ENCODE measurements around the gene SMAD2.
A peak's percentile ranks its signal among the peaks of the same experiment; 100 is the strongest.

The SMAD2 gene

DNA sequence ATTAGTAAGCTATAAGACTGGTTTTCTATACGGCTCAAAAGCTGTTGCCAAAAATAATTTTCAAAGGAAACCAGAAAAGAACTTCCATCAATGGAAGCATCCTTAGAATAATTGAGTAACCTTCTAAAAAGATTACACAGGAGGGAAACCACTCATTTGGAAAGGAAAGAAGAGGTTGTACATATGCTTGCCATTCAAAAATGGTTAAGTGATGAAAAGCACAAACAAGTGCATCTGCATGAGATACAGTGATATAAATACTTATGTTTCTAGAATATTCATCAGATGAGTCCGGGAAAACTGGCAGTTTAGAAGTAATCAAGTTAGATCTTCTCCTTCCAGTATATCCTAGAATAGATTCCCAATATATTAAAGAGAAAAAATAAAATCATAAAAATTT is 20.1 kb upstream of the SMAD2 start:
- H3K27ac ChIP-seq = no peak overlapping the region
- TF ChIP-seq CTCF (IDR thresholded peaks at IDR 0.05) (no peak), ZFX (IDR thresholded peaks at IDR 0.05; ENCODE audit: borderline replicate concordance) (no peak)

- TF ChIP-seq ZFX (IDR thresholded peaks at IDR 0.05; ENCODE audit: borderline replicate concordance) (no peak), CTCF (IDR thresholded peaks at IDR 0.05) (no peak)
- no peak overlapping the region for H3K27ac ChIP-seq
These were observed 18.7 kb upstream of the SMAD2 start for GRCh38 chr18:47949202-47949601.

GRCh38 chr18:47946889-47947288 is 16.4 kb upstream of the SMAD2 start:
- TF ChIP-seq ZFX (IDR thresholded peaks at IDR 0.05; ENCODE audit: borderline replicate concordance) (no peak), CTCF (IDR thresholded peaks at IDR 0.05) (no peak)
- no peak overlapping the region for H3K27ac ChIP-seq

DNA sequence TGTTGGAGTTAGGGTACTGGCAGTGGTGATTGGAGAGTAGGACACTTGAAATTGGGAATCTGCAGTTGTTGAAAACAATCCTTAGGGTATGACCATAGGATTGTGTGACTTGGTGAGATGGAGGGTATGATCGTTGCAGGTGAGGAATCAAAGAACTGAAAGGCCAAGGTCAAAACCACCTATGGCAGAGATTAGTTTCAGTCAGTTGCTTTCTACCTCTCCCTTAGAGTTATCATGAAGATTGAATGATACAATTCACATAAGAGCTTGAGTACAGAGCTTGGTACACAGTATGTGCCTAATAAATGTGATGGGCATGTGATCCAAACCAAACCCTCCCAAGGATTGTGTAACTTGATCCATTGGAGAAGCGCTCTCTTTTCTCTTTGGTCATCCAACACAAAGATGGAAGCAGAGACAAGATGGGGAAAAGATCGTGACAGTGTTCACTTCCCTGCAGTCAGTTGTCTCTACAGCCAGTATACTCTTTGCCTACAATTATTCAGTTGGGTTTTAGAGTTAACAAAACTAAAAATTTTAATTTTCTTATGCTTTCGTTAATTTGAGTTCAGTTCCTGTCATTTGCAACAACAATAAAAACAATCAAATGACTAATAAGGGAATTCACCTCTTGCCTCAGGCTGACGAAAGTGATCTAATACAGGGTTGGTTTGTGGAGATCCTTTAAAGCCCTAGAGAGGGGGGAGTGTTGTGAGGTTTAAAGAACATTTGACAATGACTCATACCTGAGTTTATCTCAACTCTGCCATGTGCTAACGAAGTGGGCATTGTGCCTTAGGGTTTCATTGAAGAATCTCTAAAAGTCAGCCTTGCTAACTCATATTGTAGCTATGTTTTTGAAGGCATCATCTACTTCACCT is 14.8 kb upstream of the SMAD2 start:
- no peak overlapping the region for H3K27ac ChIP-seq
- TF ChIP-seq ZFX (IDR thresholded peaks at IDR 0.05; ENCODE audit: borderline replicate concordance) = no peak
- no peak for TF ChIP-seq CTCF (IDR thresholded peaks at IDR 0.05)

GRCh38 chr18:47936952-47937351 is 6.5 kb upstream of the SMAD2 start:
- no peak overlapping the region for H3K27ac ChIP-seq
- TF ChIP-seq CTCF (IDR thresholded peaks at IDR 0.05) = no peak
- no peak for TF ChIP-seq ZFX (IDR thresholded peaks at IDR 0.05; ENCODE audit: borderline replicate concordance)

GRCh38 chr18:47935321-47936055 is 5.0 kb upstream of the SMAD2 start:
- no peak overlapping the region for H3K27ac ChIP-seq
- TF ChIP-seq ZFX (IDR thresholded peaks at IDR 0.05; ENCODE audit: borderline replicate concordance) (no peak), CTCF (IDR thresholded peaks at IDR 0.05) (no peak)

DNA sequence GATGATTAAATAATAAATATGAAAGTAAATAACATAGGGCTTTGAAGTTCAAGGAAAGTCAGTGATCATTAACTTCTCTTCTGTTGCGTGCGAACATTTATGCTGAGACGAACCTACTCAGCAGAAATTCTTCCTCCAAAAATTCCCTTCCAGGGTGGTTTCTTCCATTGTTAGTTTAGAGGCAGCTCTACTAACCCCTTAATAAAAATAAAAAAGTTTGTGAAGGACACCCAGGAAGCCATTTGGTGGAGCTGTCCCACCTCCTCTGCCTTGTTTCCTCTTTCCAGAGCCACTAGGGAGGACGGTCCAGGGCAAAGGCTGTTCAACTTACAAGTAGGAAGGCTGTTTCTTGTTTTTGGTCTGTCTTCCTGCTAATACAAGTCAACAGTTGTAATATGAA is 2.1 kb upstream of the SMAD2 start:
- peak overlapping the region; percentile 97 for H3K27ac ChIP-seq
- no peak for TF ChIP-seq CTCF (IDR thresholded peaks at IDR 0.05)
- no peak for TF ChIP-seq ZFX (IDR thresholded peaks at IDR 0.05; ENCODE audit: borderline replicate concordance)

Measured in 22Rv1 (cell line).